ENCODE data around the gene LIMS1. TPM values are rescaled to one million over a fixed set of nuclear protein-coding genes. Genes with fewer than 3 reads are reported as not detected.
A peak's percentile ranks its signal among the peaks of the same experiment; 100 is the strongest.

LIMS1 gene
- polyA plus RNA-seq, 1 donor (not counting 4 experiments of a cell fraction or from before 2014, with no cell fraction given), result 62.5 TPM

- no peaks in the 10 kb centered on the region for H4K20me1 ChIP-seq (ENCODE audit: control insufficient read depth, extremely low read depth, insufficient read depth, low read length)
- H2AFZ ChIP-seq (ENCODE audit: control insufficient read depth, low read length), result no peak overlapping the region
- H3K36me3 ChIP-seq (ENCODE audit: control insufficient read depth in 2 of 2, extremely low read depth in 1 of 2, insufficient read depth in 2 of 2, low read length in 2 of 2), result no peaks in the 10 kb centered on the region
- H3K9me3 ChIP-seq (ENCODE audit: control insufficient read depth, low read depth, low read length), result no peaks in the 10 kb centered on the region
- H3K4me2 ChIP-seq (ENCODE audit: control insufficient read depth, extremely low read depth, insufficient read depth, low read depth, low read length), result peak overlapping the region; percentile 14
- peak overlapping the region; percentile 41 for H3K27ac ChIP-seq (ENCODE audit: control insufficient read depth, insufficient read depth, low read length)
- H3K4me3 ChIP-seq (ENCODE audit: control insufficient read depth in 2 of 3, extremely low read depth in 1 of 3, insufficient read depth in 2 of 3, low read depth in 1 of 3, low read length in 3 of 3), result no peak overlapping the region
- dilution Hi-C loops (cut with MboI; ENCODE audit: extremely low pct_ligation_motif_present, low sequenced_read_pairs), result no loop called here
- H3K27me3 ChIP-seq (ENCODE audit: control insufficient read depth, extremely low read depth, insufficient read depth, low read length), result no peaks in the 10 kb centered on the region
- H3K9ac ChIP-seq (ENCODE audit: control insufficient read depth, extremely low read depth, insufficient read depth, low read length), result no peak overlapping the region
- H3K79me2 ChIP-seq (ENCODE audit: control insufficient read depth, insufficient read depth, low read length), result peaks cover 74% of the 10 kb centered on the region
- DNase-seq (ENCODE audit: low read depth, low spot score), result no peak
- H3K9me1 ChIP-seq (ENCODE audit: control insufficient read depth, extremely low read depth, insufficient read depth, low read length), result no peaks in the 10 kb centered on the region
- FAIRE-seq, result no peak
- peaks cover 96% of the 10 kb centered on the region for H3K4me1 ChIP-seq (ENCODE audit: control insufficient read depth, extremely low read depth, insufficient read depth, low read length)
- TF ChIP-seq CTCF (optimal IDR thresholded peaks at IDR 0.05 in 1 of 3, IDR thresholded peaks at IDR 0.05 in 1 of 3, conservative IDR thresholded peaks at IDR 0.05 in 1 of 3; ENCODE audit: extremely low read depth in 1 of 3, insufficient read depth in 2 of 3, low read length in 3 of 3) (no peak), EZH2 (IDR thresholded peaks at IDR 0.05; ENCODE audit: low read length) (no peak)
Measured at GRCh38 chr2:108617617-108618016, 83.3 kb downstream of the LIMS1 start.

- TF ChIP-seq EZH2 (IDR thresholded peaks at IDR 0.05; ENCODE audit: low read length) (no peak), CTCF (optimal IDR thresholded peaks at IDR 0.05 in 1 of 3, IDR thresholded peaks at IDR 0.05 in 1 of 3, conservative IDR thresholded peaks at IDR 0.05 in 1 of 3; ENCODE audit: extremely low read depth in 1 of 3, insufficient read depth in 2 of 3, low read length in 3 of 3) (no peak)
- peak overlapping the region in 2 of 3 experiments; percentile 9 to 69 for H3K4me3 ChIP-seq (ENCODE audit: control insufficient read depth in 2 of 3, extremely low read depth in 1 of 3, insufficient read depth in 2 of 3, low read depth in 1 of 3, low read length in 3 of 3)
- dilution Hi-C loops (cut with MboI; ENCODE audit: extremely low pct_ligation_motif_present, low sequenced_read_pairs), result no loop called here
- no peaks in the 10 kb centered on the region for H3K9me1 ChIP-seq (ENCODE audit: control insufficient read depth, extremely low read depth, insufficient read depth, low read length)
- H3K27ac ChIP-seq (ENCODE audit: control insufficient read depth, insufficient read depth, low read length), result peak overlapping the region; percentile 80
- H4K20me1 ChIP-seq (ENCODE audit: control insufficient read depth, extremely low read depth, insufficient read depth, low read length), result no peaks in the 10 kb centered on the region
- no peaks in the 10 kb centered on the region for H3K9me3 ChIP-seq (ENCODE audit: control insufficient read depth, low read depth, low read length)
- no peaks in the 10 kb centered on the region for H3K27me3 ChIP-seq (ENCODE audit: control insufficient read depth, extremely low read depth, insufficient read depth, low read length)
- DNase-seq (ENCODE audit: low read depth, low spot score), result no peak
- H3K4me1 ChIP-seq (ENCODE audit: control insufficient read depth, extremely low read depth, insufficient read depth, low read length), result peaks cover 80% of the 10 kb centered on the region
- FAIRE-seq, result no peak
- H2AFZ ChIP-seq (ENCODE audit: control insufficient read depth, low read length), result no peak overlapping the region
- peak overlapping the region; percentile 98 for H3K4me2 ChIP-seq (ENCODE audit: control insufficient read depth, extremely low read depth, insufficient read depth, low read depth, low read length)
- H3K36me3 ChIP-seq (ENCODE audit: control insufficient read depth in 2 of 2, extremely low read depth in 1 of 2, insufficient read depth in 2 of 2, low read length in 2 of 2), result no peaks in the 10 kb centered on the region
- H3K9ac ChIP-seq (ENCODE audit: control insufficient read depth, extremely low read depth, insufficient read depth, low read length), result peak overlapping the region; percentile 60
- peaks cover 77% of the 10 kb centered on the region for H3K79me2 ChIP-seq (ENCODE audit: control insufficient read depth, insufficient read depth, low read length)
Measured at GRCh38 chr2:108619925-108620620, 85.8 kb downstream of the LIMS1 start.
